ENCODE measurements around the gene MSLN. TPM values are rescaled to one million over a fixed set of nuclear protein-coding genes. Genes with fewer than 3 reads are reported as not detected.

The MSLN gene
- total and polyA plus RNA-seq, 2 experiments from 2014 or later = not detected

DNA sequence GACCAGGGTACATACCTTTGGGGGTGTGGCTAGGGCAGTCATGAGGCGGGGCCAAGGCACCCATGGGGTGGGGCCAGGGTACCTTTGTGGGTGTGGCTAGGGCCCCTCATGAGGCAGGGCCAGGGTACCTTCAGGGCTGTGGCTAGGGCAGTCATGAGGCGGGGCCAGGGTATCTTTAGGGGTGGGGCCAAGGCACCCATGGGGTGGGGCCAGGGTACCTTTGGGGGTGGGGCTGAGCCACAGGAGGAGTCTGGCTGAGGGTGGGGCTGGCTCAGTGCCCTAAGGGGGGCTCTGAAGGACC, 36.5 kb downstream of the MSLN start:
- Histone ChIP-seq H3K9ac (no peak overlapping the region), H3K36me3 (ENCODE audit: low read depth) (no peaks in the 10 kb centered on the region), H3K9me2 (ENCODE audit: insufficient read depth) (no peaks in the 10 kb centered on the region), H3K27ac (no peak overlapping the region), H3K9me3 (ENCODE audit: low read depth) (no peaks in the 10 kb centered on the region), H3F3A (ENCODE audit: insufficient read depth) (no peaks in the 10 kb centered on the region), H3K4me2 (ENCODE audit: unreplicated experiment) (no peak overlapping the region), H3K79me2 (ENCODE audit: insufficient read depth) (no peaks in the 10 kb centered on the region), H3K4me3 (no peak overlapping the region), H4K20me1 (ENCODE audit: insufficient read depth) (no peaks in the 10 kb centered on the region), H3K4me1 (ENCODE audit: insufficient read depth) (no peaks in the 10 kb centered on the region), H2AFZ (no peak overlapping the region), H3K27me3 (replicated peaks; ENCODE audit: insufficient read depth) (peaks cover 11% of the 10 kb centered on the region)
- no peak for DNase-seq
- TF ChIP-seq EZH2phosphoT487 (IDR thresholded peaks at IDR 0.05; ENCODE audit: insufficient read depth, low read depth) = no peak
- no peak for TF ChIP-seq EZH2 (IDR thresholded peaks at IDR 0.05; ENCODE audit: insufficient read depth, poor library complexity, severe bottlenecking)
- in situ Hi-C loops (cut with MboI) = no loop called here
- WGBS, 2 experiments (ENCODE audit: low coverage in 1 of 2, low lambda C conversion rate in 2 of 2, missing lambda C conversion rate in 2 of 2) = 93% methylated on average over 2 of the region's 2 CpGs; no CpG with 5 or more reads in 1 of the 2 experiments

DNA sequence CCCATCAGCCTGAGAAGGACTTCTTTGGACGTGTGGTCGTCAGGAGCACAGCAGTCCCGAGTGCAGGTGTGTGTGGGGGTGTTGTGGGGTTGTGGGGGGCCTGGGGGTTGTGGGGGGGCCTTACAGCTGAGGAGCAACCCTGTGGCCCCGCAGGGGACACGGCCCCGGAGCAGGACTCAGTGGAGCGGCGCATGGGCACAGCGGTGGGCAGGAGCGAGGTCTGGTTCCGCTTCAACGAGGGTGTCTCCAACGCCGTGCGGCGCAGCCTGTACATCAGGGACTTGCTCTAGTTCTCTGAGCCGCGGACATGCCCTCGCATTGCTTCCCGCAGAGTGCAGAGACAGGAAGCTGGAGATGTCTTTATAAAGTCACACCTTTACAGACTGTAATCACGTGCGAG, 37.2 kb downstream of the MSLN start:
- no peaks in the 10 kb centered on the region for H3F3A ChIP-seq (ENCODE audit: insufficient read depth)
- no peaks in the 10 kb centered on the region for H3K9me3 ChIP-seq (ENCODE audit: low read depth)
- peaks cover 11% of the 10 kb centered on the region for H3K27me3 ChIP-seq (replicated peaks; ENCODE audit: insufficient read depth)
- no peak overlapping the region for H3K4me2 ChIP-seq (ENCODE audit: unreplicated experiment)
- DNase-seq = no peak
- H3K79me2 ChIP-seq (ENCODE audit: insufficient read depth) = no peaks in the 10 kb centered on the region
- H4K20me1 ChIP-seq (ENCODE audit: insufficient read depth) = no peaks in the 10 kb centered on the region
- no peak overlapping the region for H2AFZ ChIP-seq
- in situ Hi-C loops (cut with MboI) = no loop called here
- no peaks in the 10 kb centered on the region for H3K36me3 ChIP-seq (ENCODE audit: low read depth)
- no peak for TF ChIP-seq EZH2 (IDR thresholded peaks at IDR 0.05; ENCODE audit: insufficient read depth, poor library complexity, severe bottlenecking)
- no peak for TF ChIP-seq EZH2phosphoT487 (IDR thresholded peaks at IDR 0.05; ENCODE audit: insufficient read depth, low read depth)
- no peak overlapping the region for H3K4me3 ChIP-seq
- no peak overlapping the region for H3K27ac ChIP-seq
- no peak overlapping the region for H3K9ac ChIP-seq
- H3K4me1 ChIP-seq (ENCODE audit: insufficient read depth) = no peaks in the 10 kb centered on the region
- 91 to 97% methylated on average over 12 to 22 of the region's 22 CpGs for WGBS, 2 experiments (ENCODE audit: low coverage in 1 of 2, low lambda C conversion rate in 2 of 2, missing lambda C conversion rate in 2 of 2)
- H3K9me2 ChIP-seq (ENCODE audit: insufficient read depth) = no peaks in the 10 kb centered on the region

- H3K9me2 ChIP-seq (ENCODE audit: insufficient read depth) = no peaks in the 10 kb centered on the region
- H4K20me1 ChIP-seq (ENCODE audit: insufficient read depth) = no peaks in the 10 kb centered on the region
- no peak overlapping the region for H3K4me2 ChIP-seq (ENCODE audit: unreplicated experiment)
- H3K79me2 ChIP-seq (ENCODE audit: insufficient read depth) = no peaks in the 10 kb centered on the region
- no peak overlapping the region for H3K9ac ChIP-seq
- H2AFZ ChIP-seq = no peak overlapping the region
- no peaks in the 10 kb centered on the region for H3K36me3 ChIP-seq (ENCODE audit: low read depth)
- H3K4me1 ChIP-seq (ENCODE audit: insufficient read depth) = no peaks in the 10 kb centered on the region
- 85 to 92% methylated on average over 16 to 19 of the region's 19 CpGs for WGBS, 2 experiments (ENCODE audit: low coverage in 1 of 2, low lambda C conversion rate in 2 of 2, missing lambda C conversion rate in 2 of 2)
- no peak for DNase-seq
- H3K9me3 ChIP-seq (ENCODE audit: low read depth) = no peaks in the 10 kb centered on the region
- in situ Hi-C loops (cut with MboI) = no loop called here
- H3K4me3 ChIP-seq = no peak overlapping the region
- TF ChIP-seq EZH2 (IDR thresholded peaks at IDR 0.05; ENCODE audit: insufficient read depth, poor library complexity, severe bottlenecking) = no peak
- peaks cover 11% of the 10 kb centered on the region for H3K27me3 ChIP-seq (replicated peaks; ENCODE audit: insufficient read depth)
- H3K27ac ChIP-seq = no peak overlapping the region
- H3F3A ChIP-seq (ENCODE audit: insufficient read depth) = no peaks in the 10 kb centered on the region
Observed at GRCh38 chr16:798666-799065, 38.1 kb downstream of the MSLN start.

GRCh38 chr16:799111-799947, 38.8 kb downstream of the MSLN start:
- H3K27ac ChIP-seq = no peak overlapping the region
- no peaks in the 10 kb centered on the region for H3K36me3 ChIP-seq (ENCODE audit: low read depth)
- no peaks in the 10 kb centered on the region for H3F3A ChIP-seq (ENCODE audit: insufficient read depth)
- WGBS, 2 experiments (ENCODE audit: low coverage in 1 of 2, low lambda C conversion rate in 2 of 2, missing lambda C conversion rate in 2 of 2) = 40 to 44% methylated on average over 21 to 22 of the region's 22 CpGs
- TF ChIP-seq EZH2phosphoT487 (IDR thresholded peaks at IDR 0.05; ENCODE audit: insufficient read depth, low read depth) = no peak
- no peak for TF ChIP-seq EZH2 (IDR thresholded peaks at IDR 0.05; ENCODE audit: insufficient read depth, poor library complexity, severe bottlenecking)
- no peak overlapping the region for H3K4me3 ChIP-seq
- H3K9me3 ChIP-seq (ENCODE audit: low read depth) = no peaks in the 10 kb centered on the region
- H2AFZ ChIP-seq = no peak overlapping the region
- DNase-seq = no peak
- H3K4me2 ChIP-seq (ENCODE audit: unreplicated experiment) = no peak overlapping the region
- H3K79me2 ChIP-seq (ENCODE audit: insufficient read depth) = no peaks in the 10 kb centered on the region
- peaks cover 11% of the 10 kb centered on the region for H3K27me3 ChIP-seq (replicated peaks; ENCODE audit: insufficient read depth)
- no peaks in the 10 kb centered on the region for H3K9me2 ChIP-seq (ENCODE audit: insufficient read depth)
- in situ Hi-C loops (cut with MboI) = no loop called here
- H4K20me1 ChIP-seq (ENCODE audit: insufficient read depth) = no peaks in the 10 kb centered on the region
- H3K4me1 ChIP-seq (ENCODE audit: insufficient read depth) = no peaks in the 10 kb centered on the region
- no peak overlapping the region for H3K9ac ChIP-seq
